ENCODE data around the gene UBE2D4.
"Not testable (repeated sequence)": the region's sequence is repeated elsewhere in the genome, so short reads cannot be mapped to it uniquely, and the experiment has no call there.

Gene UBE2D4

GRCh38 chr7:43914795-43915194 lies 11.4 kb upstream of the UBE2D4 start:
- no peak for DNase-seq

DNA sequence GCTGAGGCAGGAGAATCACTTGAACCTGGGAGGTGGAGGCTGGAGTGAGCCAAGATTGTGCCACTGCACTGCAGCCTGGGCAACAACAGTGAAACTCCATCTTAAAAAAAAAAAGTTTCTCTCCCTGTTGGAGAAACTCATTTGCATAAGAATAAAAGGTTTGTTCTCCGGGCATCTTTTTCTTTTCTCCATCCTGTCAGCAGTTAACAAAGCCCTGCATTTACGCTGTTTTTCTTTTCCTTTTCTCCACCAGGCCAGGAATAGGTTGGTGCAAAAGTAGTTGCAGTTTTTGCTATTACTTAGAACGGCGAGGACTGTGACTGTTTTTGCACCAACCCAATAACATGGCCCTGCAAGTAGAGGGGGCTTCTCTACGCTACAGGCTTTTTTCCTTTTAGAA lies 10.3 kb upstream of the UBE2D4 start:
- DNase-seq = no peak

- DNase-seq = no peak
Observed at GRCh38 chr7:43921423-43921822, 4.8 kb upstream of the UBE2D4 start.

DNA sequence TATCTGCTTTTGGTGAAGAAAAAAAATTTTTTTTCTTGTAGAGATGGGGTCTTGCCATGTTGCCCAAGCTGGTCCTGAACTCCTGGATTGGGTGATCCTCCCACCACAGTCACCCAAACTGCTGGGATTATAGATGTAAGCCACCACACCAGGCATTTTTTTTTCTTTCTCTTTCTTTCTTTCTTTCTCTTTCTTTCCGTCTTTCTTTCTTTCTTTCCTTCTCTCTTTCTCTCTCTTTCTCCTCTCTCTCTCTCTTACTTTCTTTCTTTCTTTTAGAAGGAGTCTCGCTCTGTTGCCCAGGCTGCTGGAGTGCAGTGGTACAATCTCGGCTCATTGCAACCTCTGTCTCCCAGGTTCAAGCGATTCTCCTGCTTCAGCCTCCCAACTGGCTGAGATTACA lies 3.5 kb upstream of the UBE2D4 start:
- DNase-seq = no peak

GRCh38 chr7:43926798-43927123 lies 525 bp downstream of the UBE2D4 start:
- DNase-seq = no peak

DNA sequence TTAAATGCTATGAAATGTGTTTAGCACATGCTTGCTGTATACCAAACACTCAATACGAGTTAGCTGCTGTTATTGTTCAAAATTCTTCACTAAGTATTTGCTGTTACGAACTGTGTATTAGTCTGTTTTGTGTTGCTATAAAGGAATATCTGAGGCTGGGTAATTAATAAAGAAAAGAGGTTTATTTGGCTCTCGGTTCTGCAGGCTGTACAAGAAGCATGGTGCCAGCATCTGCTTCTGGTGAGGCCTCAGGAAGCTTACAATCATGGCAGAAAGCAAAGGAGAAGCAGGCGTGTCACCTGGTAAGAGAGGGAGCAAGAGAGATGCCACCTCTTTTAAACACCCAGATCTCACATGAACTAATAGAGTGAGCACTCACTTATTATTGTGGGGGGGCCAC lies 1.6 kb downstream of the UBE2D4 start:
- DNase-seq = no peak

DNA sequence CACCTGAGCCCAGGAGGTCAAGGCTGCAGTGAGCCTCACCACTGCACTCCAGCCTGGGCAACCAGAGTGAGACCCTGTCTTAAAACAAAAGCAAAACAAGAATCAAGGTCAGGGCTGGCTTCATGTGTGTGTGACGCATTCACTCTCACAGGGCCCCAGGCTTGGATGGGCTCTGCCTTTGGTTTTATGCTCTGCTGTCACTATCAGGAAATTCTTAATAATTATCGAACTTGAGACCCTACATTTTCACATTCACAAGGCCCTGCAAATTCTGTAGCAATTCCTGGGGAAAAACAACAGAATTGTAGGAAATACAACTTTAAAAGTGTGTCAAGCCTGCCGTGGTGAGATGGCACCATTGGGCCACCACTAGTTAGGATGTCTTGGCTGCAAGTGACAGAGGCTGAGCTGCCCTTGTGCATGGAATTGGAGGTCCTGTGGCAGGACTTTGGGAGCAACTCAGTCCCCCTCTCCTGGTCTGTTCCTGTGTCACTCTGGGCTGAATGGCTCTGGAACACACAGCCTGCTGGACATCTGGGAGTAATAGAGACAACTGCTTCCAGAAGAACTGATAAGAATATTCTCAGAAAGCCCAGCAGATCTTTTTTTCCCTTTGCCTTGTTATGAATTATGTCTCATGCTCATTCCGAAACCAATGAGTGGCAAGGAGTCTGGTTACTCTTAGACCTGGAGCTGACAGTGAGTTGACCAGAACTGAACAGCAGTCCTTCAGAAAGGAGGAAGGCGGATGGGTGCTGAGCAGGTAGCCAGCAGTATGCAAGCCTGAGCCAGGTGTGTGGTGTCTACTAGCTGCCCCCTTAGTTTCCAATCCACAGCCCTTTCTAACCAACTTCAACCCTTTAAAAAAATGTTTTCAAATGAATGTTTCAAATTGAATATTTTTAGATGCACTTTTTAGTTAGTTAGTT lies 3.6 kb downstream of the UBE2D4 start:
- no peak for DNase-seq

- no peak for DNase-seq
Observed at GRCh38 chr7:43931346-43931745, 5.1 kb downstream of the UBE2D4 start.

- no peak for DNase-seq
Observed at GRCh38 chr7:43933902-43934560, 7.8 kb downstream of the UBE2D4 start.

GRCh38 chr7:43937444-43937843 lies 11.2 kb downstream of the UBE2D4 start:
- DNase-seq = no peak

GRCh38 chr7:43938892-43939482 lies 12.8 kb downstream of the UBE2D4 start:
- no peak for DNase-seq

- no peak for DNase-seq
Observed at GRCh38 chr7:43942250-43942649, 16.0 kb downstream of the UBE2D4 start.

DNA sequence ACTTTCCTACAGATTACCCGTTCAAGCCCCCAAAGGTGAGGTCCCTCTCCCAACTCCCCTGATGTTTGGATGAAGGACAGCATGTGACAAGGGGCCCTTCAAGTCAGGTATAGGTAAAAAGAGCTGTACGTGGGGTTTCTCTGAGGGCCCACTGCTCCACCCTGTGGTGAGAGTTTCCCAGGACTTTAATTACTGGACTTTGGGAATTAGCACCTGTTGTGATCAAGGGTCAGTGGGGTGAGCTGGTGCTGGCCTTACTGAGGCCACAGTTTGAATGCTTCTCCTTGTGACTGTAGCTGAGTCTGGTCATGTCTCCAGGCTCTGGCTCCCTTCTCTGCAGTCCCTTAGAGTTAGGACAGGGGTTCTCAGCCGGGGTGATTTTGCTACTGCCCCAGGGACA lies 16.8 kb downstream of the UBE2D4 start:
- no peak for DNase-seq

GRCh38 chr7:43943417-43944187 lies 17.4 kb downstream of the UBE2D4 start:
- no peak for DNase-seq

- DNase-seq = no peak
Observed at GRCh38 chr7:43944286-43944685, 18.1 kb downstream of the UBE2D4 start.

DNA sequence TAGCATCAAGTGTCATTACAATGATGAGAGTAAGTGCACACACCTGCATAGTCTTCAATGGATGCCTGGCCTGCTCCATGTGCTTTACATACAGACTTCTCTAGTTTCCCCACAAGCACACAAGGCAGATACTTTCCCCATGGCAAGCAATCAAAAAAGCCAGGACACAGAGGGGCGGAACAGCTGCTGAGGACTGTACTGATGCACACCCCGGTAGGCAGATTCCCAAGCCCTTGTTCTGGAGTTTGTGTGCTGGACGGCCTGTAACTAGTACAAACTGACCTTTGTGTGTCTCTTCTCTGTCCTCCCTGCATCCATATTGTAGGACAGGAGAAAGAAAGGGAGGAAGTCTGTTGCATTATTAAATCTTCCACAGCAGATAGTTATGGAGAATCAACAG lies 25.8 kb downstream of the UBE2D4 start:
- no peak for DNase-seq

- DNase-seq = no peak
Observed at GRCh38 chr7:43953071-43953470, 26.8 kb downstream of the UBE2D4 start.

GRCh38 chr7:43954524-43955228 lies 28.4 kb downstream of the UBE2D4 start:
- peak; percentile 8 for DNase-seq

- DNase-seq = no peak
Observed at GRCh38 chr7:43956027-43956426, 29.8 kb downstream of the UBE2D4 start.

- no peak for DNase-seq
Observed at GRCh38 chr7:43960933-43961332, 34.7 kb downstream of the UBE2D4 start.

DNA sequence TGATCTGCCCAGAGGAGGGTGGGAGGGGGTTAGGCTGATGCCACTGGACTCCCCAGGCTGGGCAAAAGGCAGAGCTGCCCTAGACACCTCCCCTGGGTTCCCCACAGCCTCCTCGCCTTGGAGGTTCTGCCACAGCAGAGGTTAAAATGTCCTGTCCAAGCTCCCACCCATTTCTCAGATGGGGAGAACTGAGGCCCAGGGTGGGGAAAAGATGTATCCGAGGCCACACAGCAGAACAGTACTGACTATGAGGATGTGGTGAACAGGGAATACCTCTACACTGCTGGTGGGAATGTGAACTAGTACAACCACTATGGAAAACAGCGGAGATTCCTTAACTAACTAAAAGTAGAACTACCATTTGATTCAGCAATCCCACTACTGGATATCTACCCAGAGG lies 40.2 kb downstream of the UBE2D4 start:
- not testable (repeated sequence) for DNase-seq

GRCh38 chr7:43968172-43969040 lies 42.2 kb downstream of the UBE2D4 start:
- DNase-seq = peak; percentile 38
